SU-DHL-6 (cell line): ENCODE data around the gene APC.

Experiments used
- H2AFZ ChIP-seq: fragments of 200-600 bp; sonication (generic); 2 replicates; pipeline ENCODE4 v1.6.1; 2014; ENCODE audit warnings: low read depth, mild to moderate bottlenecking, moderate library complexity, mixed read lengths, antibody characterized with exemption, low read length; ENCODE audit not compliant: severe bottlenecking
- H3F3A ChIP-seq: fragments of 200-600 bp; shearing (Covaris generic); 2 replicates; pipeline ENCODE4 v1.6.0; 2016; ENCODE audit warnings: antibody characterized with exemption, mild to moderate bottlenecking; ENCODE audit not compliant: insufficient read depth
- H3K27ac ChIP-seq: fragments of 200-600 bp; sonication (generic); 2 replicates; pipeline ENCODE4 v1.5.1; 2016; ENCODE audit warnings: low read depth, mild to moderate bottlenecking, low read length, moderate library complexity, mixed read lengths
- H3K27me3 ChIP-seq: fragments of 200-600 bp; sonication (generic), shearing (Covaris generic); 2 replicates; pipeline ENCODE4 v1.6.0; 2014; ENCODE audit warnings: mild to moderate bottlenecking, low read length
- H3K36me3 ChIP-seq: fragments of 200-600 bp; sonication (generic); 2 replicates; pipeline ENCODE4 v1.6.1; 2014; ENCODE audit warnings: mild to moderate bottlenecking, low read length, mixed read lengths
- H3K4me2 ChIP-seq: fragments of 300-600, 200-600 bp; shearing (Covaris generic), sonication (generic); 2 replicates; pipeline ENCODE4 v1.6.0; 2014; ENCODE audit warnings: low read length, low read depth, mild to moderate bottlenecking; ENCODE audit not compliant: poor library complexity, severe bottlenecking
- H3K4me3 ChIP-seq: fragments of 200-600 bp; sonication (generic); 2 replicates; pipeline ENCODE4 v1.5.1; 2014; ENCODE audit warnings: antibody characterized with exemption, low read length, mild to moderate bottlenecking, mixed read lengths; ENCODE audit not compliant: insufficient read depth, poor library complexity, severe bottlenecking
- H3K79me2 ChIP-seq: fragments of 200-600 bp; sonication (generic); 2 replicates; pipeline ENCODE4 v1.6.1; 2014; ENCODE audit warnings: mild to moderate bottlenecking, low read length, moderate library complexity; ENCODE audit not compliant: insufficient read depth
- H3K9ac ChIP-seq: fragments of 200-600 bp; sonication (generic); 2 replicates; pipeline ENCODE4 v1.7.0; 2014; ENCODE audit warnings: mild to moderate bottlenecking, low read length
- H3K9me2 ChIP-seq: fragments of 200-600 bp; sonication (generic); replicated peaks from 2 replicates; pipeline ENCODE4 v1.6.1; 2014; ENCODE audit warnings: low read length; ENCODE audit not compliant: insufficient read depth
- H3K9me3 ChIP-seq: fragments of 200-600 bp; sonication (generic); 2 replicates; pipeline ENCODE4 v1.6.1; 2014; ENCODE audit warnings: low read length, mixed read lengths; ENCODE audit not compliant: insufficient read depth
- H4K20me1 ChIP-seq: fragments of 200-600 bp; sonication (generic); 2 replicates; pipeline ENCODE4 v1.6.1; 2014; ENCODE audit warnings: low read depth, mild to moderate bottlenecking, antibody characterized with exemption, low read length, moderate library complexity, mixed read lengths
- EZH2phosphoT487 ChIP-seq: fragments of 200-600 bp; sonication (generic), shearing (Covaris generic); conservative IDR thresholded peaks from 2 replicates; pipeline ENCODE4 v1.6.1; 2018; ENCODE audit warnings: mild to moderate bottlenecking, antibody characterized with exemption, low read length, moderate library complexity, mixed read lengths
- TF ChIP-seq, protein P1 (sequence below): fragments of 200-600 bp; sonication (generic); IDR thresholded peaks from one replicate; pipeline ENCODE4 v1.5.1; 2017; ENCODE audit warnings: antibody characterized with exemption, mild to moderate bottlenecking, low read length, moderate library complexity; ENCODE audit not compliant: insufficient read depth, poor library complexity, severe bottlenecking

APC gene

DNA sequence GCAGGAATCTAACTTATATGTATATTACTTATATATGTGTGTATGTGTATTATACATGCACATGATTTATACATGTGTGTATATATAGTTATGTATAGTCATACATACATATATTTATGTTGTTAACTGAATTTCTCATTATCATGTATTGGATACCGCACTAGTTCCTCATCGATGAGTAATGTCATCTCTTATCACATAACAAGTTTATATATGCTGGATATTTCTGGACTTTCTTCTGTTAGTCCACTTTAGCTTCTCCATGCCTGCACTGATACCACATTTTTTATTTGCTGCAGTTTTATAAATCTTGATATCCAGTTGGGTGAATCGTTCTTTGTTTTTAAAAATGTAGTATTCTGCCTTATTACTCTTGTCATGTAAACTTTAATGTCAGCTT is 50.2 kb downstream of the APC start:
- Histone ChIP-seq H3K9me2 (no peaks in the 10 kb centered on the region), H3K36me3 (no peaks in the 10 kb centered on the region; the same call in 1 of the 2 replicates), H3K4me3 (no peak overlapping the region), H3K4me2 (no peak overlapping the region), H2AFZ (no peak overlapping the region), H3F3A (no peaks in the 10 kb centered on the region), H3K27me3 (no peaks in the 10 kb centered on the region), H3K9me3 (no peaks in the 10 kb centered on the region), H3K79me2 (no peaks in the 10 kb centered on the region), H3K9ac (no peak overlapping the region), H4K20me1 (no peaks in the 10 kb centered on the region), H3K27ac (no peak overlapping the region)
- no peak for TF ChIP-seq EZH2phosphoT487
- TF ChIP-seq, protein P1, sequence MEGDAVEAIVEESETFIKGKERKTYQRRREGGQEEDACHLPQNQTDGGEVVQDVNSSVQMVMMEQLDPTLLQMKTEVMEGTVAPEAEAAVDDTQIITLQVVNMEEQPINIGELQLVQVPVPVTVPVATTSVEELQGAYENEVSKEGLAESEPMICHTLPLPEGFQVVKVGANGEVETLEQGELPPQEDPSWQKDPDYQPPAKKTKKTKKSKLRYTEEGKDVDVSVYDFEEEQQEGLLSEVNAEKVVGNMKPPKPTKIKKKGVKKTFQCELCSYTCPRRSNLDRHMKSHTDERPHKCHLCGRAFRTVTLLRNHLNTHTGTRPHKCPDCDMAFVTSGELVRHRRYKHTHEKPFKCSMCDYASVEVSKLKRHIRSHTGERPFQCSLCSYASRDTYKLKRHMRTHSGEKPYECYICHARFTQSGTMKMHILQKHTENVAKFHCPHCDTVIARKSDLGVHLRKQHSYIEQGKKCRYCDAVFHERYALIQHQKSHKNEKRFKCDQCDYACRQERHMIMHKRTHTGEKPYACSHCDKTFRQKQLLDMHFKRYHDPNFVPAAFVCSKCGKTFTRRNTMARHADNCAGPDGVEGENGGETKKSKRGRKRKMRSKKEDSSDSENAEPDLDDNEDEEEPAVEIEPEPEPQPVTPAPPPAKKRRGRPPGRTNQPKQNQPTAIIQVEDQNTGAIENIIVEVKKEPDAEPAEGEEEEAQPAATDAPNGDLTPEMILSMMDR: no peak

DNA sequence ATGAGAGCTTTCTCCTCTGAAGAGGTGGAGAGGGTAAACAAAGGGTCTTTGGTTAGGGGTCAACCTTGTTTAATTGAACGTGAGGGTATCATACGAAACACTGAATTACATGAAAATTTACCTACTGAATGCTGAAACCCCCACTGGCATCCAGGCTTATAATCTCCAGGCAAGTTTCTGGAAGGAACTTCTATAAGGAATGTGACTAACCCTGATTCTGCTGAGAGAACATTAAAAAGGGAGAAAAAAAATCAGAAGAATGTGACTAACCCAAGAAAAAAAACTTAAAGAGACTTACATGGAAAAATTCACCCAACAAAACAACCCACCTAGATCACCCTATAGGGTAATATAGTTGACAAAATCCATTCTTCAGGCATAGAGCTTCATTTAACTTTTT is 55.5 kb downstream of the APC start:
- no peak overlapping the region for H3K4me2 ChIP-seq
- H3F3A ChIP-seq: no peaks in the 10 kb centered on the region
- H3K36me3 ChIP-seq: no peaks in the 10 kb centered on the region
- H3K9me3 ChIP-seq: no peaks in the 10 kb centered on the region
- no peak overlapping the region for H3K9ac ChIP-seq
- no peaks in the 10 kb centered on the region for H3K79me2 ChIP-seq
- no peaks in the 10 kb centered on the region for H3K27me3 ChIP-seq
- H4K20me1 ChIP-seq: no peaks in the 10 kb centered on the region
- TF ChIP-seq EZH2phosphoT487: no peak
- TF ChIP-seq, protein P1: no peak
- H2AFZ ChIP-seq: no peak overlapping the region
- no peaks in the 10 kb centered on the region for H3K9me2 ChIP-seq
- no peak overlapping the region for H3K27ac ChIP-seq
- no peak overlapping the region for H3K4me3 ChIP-seq

DNA sequence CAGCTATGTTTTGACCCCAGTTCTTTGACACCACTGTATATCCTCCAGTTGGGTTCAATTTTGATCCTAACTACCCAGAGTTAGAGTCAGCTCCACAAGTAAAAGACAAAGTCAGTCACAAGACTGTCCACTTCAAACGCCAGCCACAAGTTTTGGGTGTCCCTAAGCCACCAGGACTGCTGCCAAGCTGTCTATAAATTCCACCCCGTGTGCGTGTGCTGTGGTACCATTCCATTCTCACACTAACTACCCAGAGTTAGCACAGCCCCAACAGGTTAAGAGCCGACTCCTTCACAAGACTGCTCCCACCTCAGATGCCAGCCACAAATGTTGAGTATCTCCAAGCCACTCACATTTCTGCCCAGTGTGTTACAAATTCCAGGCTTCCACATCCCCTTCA is 56.7 kb downstream of the APC start:
- Histone ChIP-seq H4K20me1 (no peaks in the 10 kb centered on the region), H3K27ac (no peak overlapping the region), H3F3A (no peaks in the 10 kb centered on the region), H3K4me2 (no peak overlapping the region), H3K36me3 (no peaks in the 10 kb centered on the region), H3K79me2 (no peaks in the 10 kb centered on the region), H2AFZ (no peak overlapping the region), H3K9ac (no peak overlapping the region), H3K4me3 (no peak overlapping the region), H3K9me2 (no peaks in the 10 kb centered on the region), H3K9me3 (no peaks in the 10 kb centered on the region), H3K27me3 (no peaks in the 10 kb centered on the region)
- TF ChIP-seq, protein P1: no peak
- no peak for TF ChIP-seq EZH2phosphoT487

DNA sequence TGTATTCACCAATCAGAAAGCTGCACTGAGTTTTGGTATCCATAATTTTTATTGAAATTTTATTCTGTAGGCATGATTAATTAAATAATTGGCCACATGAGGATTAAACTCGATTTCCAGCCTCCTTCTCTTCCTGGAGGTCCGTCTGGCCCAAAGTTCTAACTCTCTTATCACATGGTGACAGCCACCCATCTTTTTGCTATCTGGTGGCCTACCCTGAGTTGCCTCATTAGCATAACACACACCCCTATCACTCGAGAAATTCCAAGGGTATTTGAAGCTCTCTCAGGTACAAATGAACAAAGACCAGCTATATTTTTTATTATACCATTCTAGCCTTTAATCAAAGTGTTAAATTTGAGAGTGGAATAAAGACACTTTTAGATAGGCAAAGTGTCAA is 57.7 kb downstream of the APC start:
- Histone ChIP-seq H2AFZ (no peak overlapping the region), H3F3A (no peaks in the 10 kb centered on the region), H3K36me3 (no peaks in the 10 kb centered on the region), H3K27me3 (no peaks in the 10 kb centered on the region), H3K27ac (no peak overlapping the region), H3K79me2 (no peaks in the 10 kb centered on the region), H3K4me3 (no peak overlapping the region), H4K20me1 (no peaks in the 10 kb centered on the region), H3K9me2 (no peaks in the 10 kb centered on the region), H3K9me3 (no peaks in the 10 kb centered on the region), H3K9ac (no peak overlapping the region), H3K4me2 (no peak overlapping the region)
- TF ChIP-seq, protein P1: no peak
- no peak for TF ChIP-seq EZH2phosphoT487
